WTC11 (cell line): ENCODE results near the gene C1orf198. TPM values are rescaled to one million over a fixed set of nuclear protein-coding genes. Genes with fewer than 3 reads are reported as not detected.

ENCODE experiments used
- ATAC-seq: fragments of 200-7000 bp; cut with Tn5 transposase; 2 replicates; pipeline ENCODE4 v1.10.0; 2021; ENCODE audit warnings: mild to moderate bottlenecking, moderate library complexity
- CTCF ChIA-PET: fragments of 300-600 bp; sonication (Branson Sonifier 250); formaldehyde crosslinking; loops from one replicate; lab custom pipeline; 2021; ENCODE audit warnings: antibody characterized with exemption; lab: Charles Lee
- POLR2A ChIA-PET: fragments of 350-600 bp; sonication (Branson Sonifier 250); formaldehyde crosslinking; loops from one replicate; lab custom pipeline; 2021; ENCODE audit warnings: antibody characterized with exemption; lab: Charles Lee
- DNase-seq: peaks from one replicate; pipeline ENCODE4 v3.0.0; 2021; ENCODE audit warnings: low spot score
- H3K27ac Mint-ChIP-seq: 2 replicates; pipeline ENCODE4 v1.8.0; 2021; ENCODE audit warnings: mixed read lengths
- H3K27me3 Mint-ChIP-seq: 2 replicates; pipeline ENCODE4 v1.8.0; 2021; ENCODE audit warnings: low read depth, mild to moderate bottlenecking, moderate library complexity, mixed read lengths
- H3K36me3 Mint-ChIP-seq: 2 replicates; pipeline ENCODE4 v1.8.0; 2021; ENCODE audit warnings: mixed read lengths
- H3K4me1 Mint-ChIP-seq: 2 replicates; pipeline ENCODE4 v1.8.0; 2022; ENCODE audit warnings: mixed read lengths
- H3K4me3 Mint-ChIP-seq: 2 replicates; pipeline ENCODE4 v1.8.0; 2021; ENCODE audit warnings: mild to moderate bottlenecking, moderate library complexity, mixed read lengths
- H3K9me3 Mint-ChIP-seq: 2 replicates; pipeline ENCODE4 v1.8.0; 2021; ENCODE audit warnings: mixed read lengths
- ATF2 ChIP-seq: sonication (generic); formaldehyde crosslinking; IDR thresholded peaks from 2 replicates; pipeline ENCODE4 v1.8.1; 2022; ENCODE audit warnings: low read depth, missing genetic modification reagents, borderline replicate concordance
- ATF6 ChIP-seq: sonication (generic); formaldehyde crosslinking; IDR thresholded peaks from 2 replicates; pipeline ENCODE4 v1.8.1; 2023; ENCODE audit warnings: mild to moderate bottlenecking, missing genetic modification reagents
- CBFB ChIP-seq: sonication (generic); formaldehyde crosslinking; IDR thresholded peaks from 2 replicates; pipeline ENCODE4 v1.8.1; 2022; ENCODE audit warnings: mild to moderate bottlenecking, low read depth, missing genetic modification reagents
- CREM ChIP-seq: sonication (generic); formaldehyde crosslinking; IDR thresholded peaks from 2 replicates; pipeline ENCODE4 v1.8.1; 2022; ENCODE audit warnings: mild to moderate bottlenecking, missing genetic modification reagents, moderate library complexity
- E2F4 ChIP-seq: sonication (generic); formaldehyde crosslinking; IDR thresholded peaks from 2 replicates; pipeline ENCODE4 v1.8.1; 2022; ENCODE audit warnings: low read depth, mild to moderate bottlenecking, moderate library complexity, missing genetic modification reagents, borderline replicate concordance
- ERG ChIP-seq: fragments of 250-450 bp; sonication (Bioruptor Pico); IDR thresholded peaks from 2 replicates; pipeline ENCODE4 v1.8.0; 2021; ENCODE audit warnings: mild to moderate bottlenecking
- ETV6 ChIP-seq: sonication (generic); formaldehyde crosslinking; IDR thresholded peaks from 2 replicates; pipeline ENCODE4 v1.8.1; 2022; ENCODE audit warnings: mild to moderate bottlenecking, missing genetic modification reagents
- GABPB1 ChIP-seq: sonication (generic); formaldehyde crosslinking; IDR thresholded peaks from 2 replicates; pipeline ENCODE4 v1.8.1; 2023; ENCODE audit warnings: mild to moderate bottlenecking, missing genetic modification reagents
- IRF2 ChIP-seq: sonication (generic); formaldehyde crosslinking; IDR thresholded peaks from 2 replicates; pipeline ENCODE4 v1.8.0; 2022; ENCODE audit warnings: low read depth, missing genetic modification reagents, borderline replicate concordance
- JAZF1 ChIP-seq: fragments of 250-450 bp; sonication (Bioruptor Pico); IDR thresholded peaks from 2 replicates; pipeline ENCODE4 v1.9.0; 2021; ENCODE audit warnings: moderate library complexity, mild to moderate bottlenecking, inconsistent platforms
- JUN ChIP-seq: sonication (generic); formaldehyde crosslinking; IDR thresholded peaks from 2 replicates; pipeline ENCODE4 v1.8.0; 2023; ENCODE audit warnings: mild to moderate bottlenecking, missing genetic modification reagents
- NR2C2 ChIP-seq: sonication (generic); formaldehyde crosslinking; IDR thresholded peaks from 2 replicates; pipeline ENCODE4 v1.8.0; 2022; ENCODE audit warnings: mild to moderate bottlenecking, missing genetic modification reagents
- PREB ChIP-seq: sonication (generic); formaldehyde crosslinking; IDR thresholded peaks from 2 replicates; pipeline ENCODE4 v1.8.1; 2022; ENCODE audit warnings: mild to moderate bottlenecking, missing genetic modification reagents, moderate library complexity, borderline replicate concordance
- SMAD4 ChIP-seq: sonication (generic); formaldehyde crosslinking; IDR thresholded peaks from 2 replicates; pipeline ENCODE4 v1.8.0; 2022; ENCODE audit warnings: mild to moderate bottlenecking, missing genetic modification reagents
- SOX15 ChIP-seq: fragments of 250-450 bp; sonication (Bioruptor Pico); IDR thresholded peaks from 2 replicates; pipeline ENCODE4 v1.9.0; 2021; ENCODE audit warnings: mild to moderate bottlenecking
- ZNF263 ChIP-seq: sonication (generic); formaldehyde crosslinking; IDR thresholded peaks from 2 replicates; pipeline ENCODE4 v1.8.1; 2022; ENCODE audit warnings: low read depth, mild to moderate bottlenecking, moderate library complexity, missing genetic modification reagents
- ZNF281 ChIP-seq: sonication (generic); formaldehyde crosslinking; IDR thresholded peaks from 2 replicates; pipeline ENCODE4 v1.8.0; 2023; ENCODE audit warnings: mild to moderate bottlenecking, missing genetic modification reagents
- ZSCAN18 ChIP-seq: fragments of 250-450 bp; sonication (Bioruptor Pico); IDR thresholded peaks from 2 replicates; pipeline ENCODE4 v2.1.2; 2022; ENCODE audit warnings: mild to moderate bottlenecking, moderate library complexity
- total RNA-seq: library from RNA; stranded (reverse); gene quantifications from 3 replicates; pipeline ENCODE4 v1.2.3, GENCODE V29; 2021

C1orf198 gene
- total RNA-seq, 1 experiment from 2014 or later, result 26.9 TPM

- TF ChIP-seq IRF2 (CRISPR knock-in tag) (no peak), ETV6 (no peak), ZNF263 (CRISPR knock-in tag) (no peak), CREM (CRISPR knock-in tag) (no peak)
- TF ChIP-seq, all 79 proteins: peak for 0
Observed at GRCh38 chr1:230895452-230895851, 27.1 kb upstream of the C1orf198 start (continued).

GRCh38 chr1:230894664-230895063, 26.3 kb upstream of the C1orf198 start:
- no peak for ATAC-seq
- ChIA-PET CTCF (interaction anchor here (0.6 to 1.4 kb wide), 2 partner anchors 27 to 33 kb away, joined by 3 to 5 read pairs; partner anchors contain the start of gene C1orf198), POLR2A (no interaction called here)
- Mint-ChIP-seq H3K9me3 (peaks cover 8% of the 10 kb centered on the region), H3K4me3 (no peak overlapping the region), H3K4me1 (peaks cover 11% of the 10 kb centered on the region), H3K27ac (no peak overlapping the region), H3K36me3 (no peaks in the 10 kb centered on the region), H3K27me3 (0 out of 2 replicates have a peak, but pooled peaks cover 2% of the 10 kb centered on the region)
- no peak for TF ChIP-seq ERG (CRISPR knock-in tag)
- DNase-seq, result no peak

GRCh38 chr1:230894032-230894431, 25.7 kb upstream of the C1orf198 start:
- TF ChIP-seq E2F4 (no peak), ATF2 (CRISPR knock-in tag) (no peak), ZSCAN18 (no peak), SMAD4 (CRISPR knock-in tag) (no peak), GABPB1 (no peak), NR2C2 (no peak), ATF6 (CRISPR knock-in tag) (no peak), PREB (CRISPR knock-in tag) (no peak), JAZF1 (CRISPR knock-in tag) (no peak), SOX15 (CRISPR knock-in tag) (no peak), ZNF281 (no peak), CBFB (no peak), JUN (no peak), CREM (CRISPR knock-in tag) (no peak)
- H3K4me1 Mint-ChIP-seq, result peaks cover 11% of the 10 kb centered on the region
- peak; percentile 63 for ATAC-seq
- ChIA-PET CTCF (no interaction called here), POLR2A (no interaction called here)
- H3K27me3 Mint-ChIP-seq, result 0 out of 2 replicates have a peak, but pooled peaks cover 2% of the 10 kb centered on the region
- H3K36me3 Mint-ChIP-seq, result no peaks in the 10 kb centered on the region
- peaks cover 8% of the 10 kb centered on the region for H3K9me3 Mint-ChIP-seq
- no peak overlapping the region for H3K4me3 Mint-ChIP-seq
- no peak for DNase-seq
- no peak overlapping the region for H3K27ac Mint-ChIP-seq
